ENCODE data around the gene TXNDC2. TPM values are rescaled to one million over a fixed set of nuclear protein-coding genes. Genes with fewer than 3 reads are reported as not detected.
"Not testable (repeated sequence)": the region's sequence is repeated elsewhere in the genome, so short reads cannot be mapped to it uniquely, and the experiment has no call there.

TXNDC2 gene
- total and polyA plus RNA-seq, 9 donors, result 0.04 to 0.13 (median 0.09) TPM; not detected in 6

- peak; percentile 72 for DNase-seq
Observed at GRCh38 chr18:9849407-9850283, 36.1 kb upstream of the TXNDC2 start.

GRCh38 chr18:9850309-9850708 lies 35.5 kb upstream of the TXNDC2 start:
- H3K27me3 ChIP-seq (ENCODE audit: control insufficient read depth, insufficient read depth, low read length), result no peaks in the 10 kb centered on the region
- H3K27ac ChIP-seq (ENCODE audit: low read length), result peak overlapping the region; percentile 90
- H3K4me3 ChIP-seq (ENCODE audit: low read length), result no peak overlapping the region
- WGBS (ENCODE audit: insufficient coverage), result 100% methylated on average over 1 of the region's 3 CpGs
- DNase-seq, result no peak
- H3K4me1 ChIP-seq (ENCODE audit: control insufficient read depth, insufficient read depth, low read length), result peaks cover 25% of the 10 kb centered on the region
- H3K9me3 ChIP-seq (replicated peaks; ENCODE audit: control insufficient read depth, low read depth, low read length), result no peaks in the 10 kb centered on the region
- H3K36me3 ChIP-seq (ENCODE audit: control insufficient read depth, insufficient read depth, low read length), result no peaks in the 10 kb centered on the region

More at GRCh38 chr18:9849407-9850283, 36.1 kb upstream of the TXNDC2 start:
- Histone ChIP-seq H3K27ac (ENCODE audit: low read length) (peak overlapping the region; percentile 90), H3K36me3 (ENCODE audit: control insufficient read depth, insufficient read depth, low read length) (no peaks in the 10 kb centered on the region), H3K27me3 (ENCODE audit: control insufficient read depth, insufficient read depth, low read length) (no peaks in the 10 kb centered on the region), H3K4me3 (ENCODE audit: low read length) (no peak overlapping the region), H3K4me1 (ENCODE audit: control insufficient read depth, insufficient read depth, low read length) (peaks cover 25% of the 10 kb centered on the region), H3K9me3 (replicated peaks; ENCODE audit: control insufficient read depth, low read depth, low read length) (no peaks in the 10 kb centered on the region)
- WGBS (ENCODE audit: insufficient coverage), result 58% methylated on average over 15 of the region's 18 CpGs

GRCh38 chr18:9851511-9851910 lies 34.3 kb upstream of the TXNDC2 start:
- no peaks in the 10 kb centered on the region for H3K9me3 ChIP-seq (replicated peaks; ENCODE audit: control insufficient read depth, low read depth, low read length)
- H3K36me3 ChIP-seq (ENCODE audit: control insufficient read depth, insufficient read depth, low read length), result no peaks in the 10 kb centered on the region
- DNase-seq, result no peak
- no CpG with 5 or more reads among the region's 2 CpGs for WGBS (ENCODE audit: insufficient coverage)
- H3K27me3 ChIP-seq (ENCODE audit: control insufficient read depth, insufficient read depth, low read length), result no peaks in the 10 kb centered on the region
- H3K27ac ChIP-seq (ENCODE audit: low read length), result no peak overlapping the region
- H3K4me3 ChIP-seq (ENCODE audit: low read length), result no peak overlapping the region
- peaks cover 19% of the 10 kb centered on the region for H3K4me1 ChIP-seq (ENCODE audit: control insufficient read depth, insufficient read depth, low read length)

GRCh38 chr18:9852266-9853081 lies 33.3 kb upstream of the TXNDC2 start:
- Histone ChIP-seq H3K27me3 (ENCODE audit: control insufficient read depth, insufficient read depth, low read length) (no peaks in the 10 kb centered on the region), H3K4me3 (ENCODE audit: low read length) (no peak overlapping the region), H3K36me3 (ENCODE audit: control insufficient read depth, insufficient read depth, low read length) (no peaks in the 10 kb centered on the region), H3K4me1 (ENCODE audit: control insufficient read depth, insufficient read depth, low read length) (peaks cover 14% of the 10 kb centered on the region), H3K27ac (ENCODE audit: low read length) (no peak overlapping the region), H3K9me3 (replicated peaks; ENCODE audit: control insufficient read depth, low read depth, low read length) (no peaks in the 10 kb centered on the region)
- no peak for DNase-seq
- no CpG with 5 or more reads among the region's 5 CpGs for WGBS (ENCODE audit: insufficient coverage)

- no peak for DNase-seq
- WGBS (ENCODE audit: insufficient coverage), result 72% methylated on average over 12 of the region's 12 CpGs
- no peaks in the 10 kb centered on the region for H3K9me3 ChIP-seq (replicated peaks; ENCODE audit: control insufficient read depth, low read depth, low read length)
- no peak overlapping the region for H3K4me3 ChIP-seq (ENCODE audit: low read length)
- H3K4me1 ChIP-seq (ENCODE audit: control insufficient read depth, insufficient read depth, low read length), result peaks cover 7% of the 10 kb centered on the region
- H3K36me3 ChIP-seq (ENCODE audit: control insufficient read depth, insufficient read depth, low read length), result no peaks in the 10 kb centered on the region
- no peaks in the 10 kb centered on the region for H3K27me3 ChIP-seq (ENCODE audit: control insufficient read depth, insufficient read depth, low read length)
- no peak overlapping the region for H3K27ac ChIP-seq (ENCODE audit: low read length)
Observed at GRCh38 chr18:9854801-9855676, 30.7 kb upstream of the TXNDC2 start.

GRCh38 chr18:9855681-9856080 lies 30.1 kb upstream of the TXNDC2 start:
- Histone ChIP-seq H3K4me1 (ENCODE audit: control insufficient read depth, insufficient read depth, low read length) (peaks cover 3% of the 10 kb centered on the region), H3K36me3 (ENCODE audit: control insufficient read depth, insufficient read depth, low read length) (no peaks in the 10 kb centered on the region), H3K4me3 (ENCODE audit: low read length) (no peak overlapping the region), H3K27me3 (ENCODE audit: control insufficient read depth, insufficient read depth, low read length) (no peaks in the 10 kb centered on the region), H3K9me3 (replicated peaks; ENCODE audit: control insufficient read depth, low read depth, low read length) (no peaks in the 10 kb centered on the region), H3K27ac (ENCODE audit: low read length) (no peak overlapping the region)
- WGBS (ENCODE audit: insufficient coverage), result 94% methylated on average over 3 of the region's 9 CpGs
- no peak for DNase-seq

- peaks cover 3% of the 10 kb centered on the region for H3K4me1 ChIP-seq (ENCODE audit: control insufficient read depth, insufficient read depth, low read length)
- no peaks in the 10 kb centered on the region for H3K36me3 ChIP-seq (ENCODE audit: control insufficient read depth, insufficient read depth, low read length)
- no peaks in the 10 kb centered on the region for H3K9me3 ChIP-seq (replicated peaks; ENCODE audit: control insufficient read depth, low read depth, low read length)
- H3K4me3 ChIP-seq (ENCODE audit: low read length), result no peak overlapping the region
- no peak for DNase-seq
- no CpG with 5 or more reads among the region's 3 CpGs for WGBS (ENCODE audit: insufficient coverage)
- no peaks in the 10 kb centered on the region for H3K27me3 ChIP-seq (ENCODE audit: control insufficient read depth, insufficient read depth, low read length)
- no peak overlapping the region for H3K27ac ChIP-seq (ENCODE audit: low read length)
Observed at GRCh38 chr18:9856092-9856491, 29.7 kb upstream of the TXNDC2 start.

GRCh38 chr18:9857479-9857998 lies 28.2 kb upstream of the TXNDC2 start:
- whole genome bisulfite sequencing (ENCODE audit: insufficient coverage), result no CpG with 5 or more reads among the region's 4 CpGs
- not testable (repeated sequence) for DNase-seq; H3K36me3 ChIP-seq (ENCODE audit: control insufficient read depth, insufficient read depth, low read length); H3K4me1 ChIP-seq (ENCODE audit: control insufficient read depth, insufficient read depth, low read length); H3K27me3 ChIP-seq (ENCODE audit: control insufficient read depth, insufficient read depth, low read length); H3K27ac ChIP-seq (ENCODE audit: low read length); H3K9me3 ChIP-seq (replicated peaks; ENCODE audit: control insufficient read depth, low read depth, low read length); H3K4me3 ChIP-seq (ENCODE audit: low read length)

GRCh38 chr18:9858642-9859041 lies 27.1 kb upstream of the TXNDC2 start:
- 86% methylated on average over 2 of the region's 5 CpGs for WGBS (ENCODE audit: insufficient coverage)
- no peak for DNase-seq

More at GRCh38 chr18:9858642-9859041, 27.1 kb upstream of the TXNDC2 start:
- Histone ChIP-seq H3K4me1 (ENCODE audit: control insufficient read depth, insufficient read depth, low read length) (peaks cover 3% of the 10 kb centered on the region), H3K36me3 (ENCODE audit: control insufficient read depth, insufficient read depth, low read length) (no peaks in the 10 kb centered on the region), H3K9me3 (replicated peaks; ENCODE audit: control insufficient read depth, low read depth, low read length) (no peaks in the 10 kb centered on the region), H3K4me3 (ENCODE audit: low read length) (no peak overlapping the region), H3K27ac (ENCODE audit: low read length) (no peak overlapping the region), H3K27me3 (ENCODE audit: control insufficient read depth, insufficient read depth, low read length) (no peaks in the 10 kb centered on the region)

Data from muscle of leg (tissue), 11 donors.